T-helper 2 cell treated with Interferon-gamma antibody and Interleukin-4, amounts not matched to agents 100 ng/mL and 5 ng/mL, for 36 hours (primary cell): ENCODE data around the gene CAP2. TPM values are rescaled to one million over a fixed set of nuclear protein-coding genes. Genes with fewer than 3 reads are reported as not detected.
"Not testable (repeated sequence)": the region's sequence is repeated elsewhere in the genome, so short reads cannot be mapped to it uniquely, and the experiment has no call there.

ENCODE experiments used
- intact Hi-C: fragments of 100-400 bp; cut with micrococcal nuclease; formaldehyde crosslinking; loops from one replicate; pipeline ENCODE4 v1.15.1; 2023
- total RNA-seq: library from RNA; stranded (reverse); gene quantifications from 2 replicates; pipeline ENCODE4 v1.2.3, GENCODE V29; 2022

CAP2 gene
- total RNA-seq, 1 donor from 2014 or later = not detected

DNA sequence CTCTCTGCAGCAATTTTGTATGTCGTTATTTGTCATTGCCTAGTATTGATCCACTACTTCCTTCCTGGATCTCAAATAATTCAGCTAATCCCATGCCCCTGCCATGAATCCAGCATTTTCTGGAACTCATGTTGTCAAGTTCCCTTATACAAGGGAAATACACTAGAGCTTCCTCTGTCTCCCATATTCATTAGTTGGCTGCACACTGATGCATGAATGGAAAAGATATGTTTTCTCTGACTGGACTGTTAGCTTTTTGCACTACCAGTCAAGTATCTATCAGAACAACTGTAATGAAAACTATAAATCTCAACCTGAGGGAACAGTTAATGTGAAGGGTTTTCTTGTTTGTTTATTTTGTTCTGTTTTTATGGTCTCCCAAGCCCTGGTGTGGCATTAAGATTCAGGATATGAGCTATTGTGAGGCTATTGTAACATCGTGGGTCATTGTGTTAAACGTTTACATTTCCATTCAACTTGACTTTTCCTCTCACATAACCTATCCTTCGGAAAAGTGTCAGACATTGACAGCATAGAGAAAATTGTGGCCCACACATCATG, 104.2 kb downstream of the CAP2 start:
- intact Hi-C loops = no loop called here

GRCh38 chr6:17501442-17501841, 108.0 kb downstream of the CAP2 start:
- intact Hi-C loops = no loop called here

- intact Hi-C loops = no loop called here
Measured at GRCh38 chr6:17501982-17502704, 108.7 kb downstream of the CAP2 start.

GRCh38 chr6:17503051-17503450, 109.7 kb downstream of the CAP2 start:
- intact Hi-C loops = no loop called here

GRCh38 chr6:17504005-17504404, 110.6 kb downstream of the CAP2 start:
- intact Hi-C loops = no loop called here

DNA sequence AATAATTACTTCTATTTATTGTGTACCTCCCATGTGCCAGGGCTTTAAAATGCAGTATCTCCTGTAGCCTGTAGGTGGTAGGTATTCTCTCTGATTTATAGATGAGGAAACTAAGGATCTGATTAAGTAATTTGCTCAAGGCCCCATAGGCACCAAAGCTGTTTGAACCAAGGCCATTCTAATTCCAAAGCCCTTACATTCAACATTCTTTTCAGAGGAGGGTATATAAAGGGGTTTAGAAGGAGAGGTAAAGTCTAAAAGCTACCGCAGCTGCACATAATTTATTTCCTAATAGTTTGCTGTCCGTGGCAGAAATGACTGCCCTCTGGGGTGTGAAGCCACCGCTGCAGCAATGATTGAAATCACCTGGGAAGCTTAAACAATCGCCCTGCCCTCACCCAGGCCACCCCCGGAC, 111.7 kb downstream of the CAP2 start:
- intact Hi-C loops = no loop called here

GRCh38 chr6:17505767-17506280, 112.4 kb downstream of the CAP2 start:
- intact Hi-C loops = no loop called here

GRCh38 chr6:17506531-17506930, 113.1 kb downstream of the CAP2 start:
- intact Hi-C loops = no loop called here

DNA sequence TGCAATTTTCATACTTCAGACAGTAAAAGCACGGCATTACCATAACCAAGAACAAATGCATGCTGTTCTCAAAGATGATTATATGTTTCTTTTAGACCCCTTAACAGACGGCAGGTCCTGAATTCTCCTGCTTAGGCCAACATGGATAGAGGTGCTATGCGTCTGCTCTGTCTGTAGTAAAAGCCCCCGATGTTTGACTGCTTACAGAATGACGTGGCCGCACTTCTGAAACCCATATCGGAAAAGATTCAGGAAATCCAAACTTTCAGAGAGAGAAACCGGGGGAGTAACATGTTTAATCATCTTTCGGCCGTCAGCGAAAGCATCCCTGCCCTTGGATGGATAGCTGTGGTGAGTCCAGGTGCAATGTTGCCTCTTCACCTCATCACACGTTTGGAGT, 113.6 kb downstream of the CAP2 start:
- intact Hi-C loops = no loop called here

DNA sequence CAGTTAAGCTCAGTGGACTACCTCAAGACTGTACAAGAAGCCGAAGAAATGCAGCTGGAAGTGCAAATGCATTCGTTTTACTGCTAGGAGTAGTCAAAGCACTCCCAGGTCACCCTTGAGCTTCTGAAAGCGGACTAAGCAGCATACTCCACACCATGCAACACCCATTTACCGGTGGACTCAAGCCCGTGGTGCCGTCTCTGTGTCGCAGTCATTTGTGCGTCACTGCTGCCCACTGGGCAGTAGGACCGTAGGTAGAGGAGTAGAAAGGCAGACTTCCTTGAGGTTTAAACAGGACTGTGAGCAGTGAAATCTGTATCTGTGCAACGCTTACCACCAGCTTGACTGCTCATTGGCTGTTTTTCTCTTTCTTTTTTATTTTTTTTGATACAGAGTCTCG, 117.7 kb downstream of the CAP2 start:
- intact Hi-C loops = no loop called here

GRCh38 chr6:17511580-17511979, 118.2 kb downstream of the CAP2 start:
- intact Hi-C loops = no loop called here

DNA sequence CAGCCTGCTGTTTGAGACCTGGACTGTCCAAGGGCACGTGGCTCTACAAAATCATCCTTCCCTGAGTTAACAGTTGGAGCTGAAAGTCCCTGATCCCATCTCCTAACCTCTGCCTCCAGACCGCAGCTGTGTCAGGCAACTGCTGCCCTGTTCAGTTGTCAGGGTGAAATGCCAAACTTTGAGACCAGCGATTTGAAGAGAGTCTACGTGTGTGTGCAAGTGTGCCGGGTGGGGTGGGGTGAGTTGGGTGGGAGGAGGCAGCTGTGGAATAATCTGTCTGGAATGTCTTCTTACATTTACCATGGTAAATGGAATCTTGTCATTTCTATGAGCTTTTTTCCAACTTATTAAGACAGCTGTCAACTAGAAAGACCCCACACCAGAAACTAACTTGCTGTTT, 125.7 kb downstream of the CAP2 start:
- intact Hi-C loops = no loop called here

DNA sequence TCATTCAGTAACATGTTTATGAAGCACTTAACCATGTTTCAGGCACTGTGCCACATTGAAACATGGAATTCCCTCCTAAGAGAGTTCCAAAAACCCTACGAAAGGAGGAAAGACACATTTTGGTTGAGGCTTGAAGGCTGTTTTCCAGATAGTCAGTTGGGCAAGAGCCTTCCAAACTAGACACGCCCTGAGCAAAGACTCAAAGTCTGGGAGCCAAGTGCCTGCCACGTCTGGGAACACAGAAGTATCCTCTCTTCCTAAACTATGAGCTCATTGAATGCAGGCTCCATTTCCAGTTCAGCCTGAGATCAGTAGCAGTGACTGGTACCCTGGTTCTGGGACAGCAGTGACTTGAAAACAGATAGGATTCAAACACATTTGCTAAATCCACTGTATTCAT, 132.2 kb downstream of the CAP2 start:
- intact Hi-C loops = no loop called here

GRCh38 chr6:17527076-17527475, 133.7 kb downstream of the CAP2 start:
- intact Hi-C loops = no loop called here

- intact Hi-C loops = no loop called here
Measured at GRCh38 chr6:17530321-17530835, 137.0 kb downstream of the CAP2 start.

- intact Hi-C loops = no loop called here
Measured at GRCh38 chr6:17536586-17536985, 143.2 kb downstream of the CAP2 start.

GRCh38 chr6:17542243-17542642, 148.8 kb downstream of the CAP2 start:
- intact Hi-C loops = no loop called here

GRCh38 chr6:17545681-17546080, 152.3 kb downstream of the CAP2 start:
- intact Hi-C loops = not testable (repeated sequence)

DNA sequence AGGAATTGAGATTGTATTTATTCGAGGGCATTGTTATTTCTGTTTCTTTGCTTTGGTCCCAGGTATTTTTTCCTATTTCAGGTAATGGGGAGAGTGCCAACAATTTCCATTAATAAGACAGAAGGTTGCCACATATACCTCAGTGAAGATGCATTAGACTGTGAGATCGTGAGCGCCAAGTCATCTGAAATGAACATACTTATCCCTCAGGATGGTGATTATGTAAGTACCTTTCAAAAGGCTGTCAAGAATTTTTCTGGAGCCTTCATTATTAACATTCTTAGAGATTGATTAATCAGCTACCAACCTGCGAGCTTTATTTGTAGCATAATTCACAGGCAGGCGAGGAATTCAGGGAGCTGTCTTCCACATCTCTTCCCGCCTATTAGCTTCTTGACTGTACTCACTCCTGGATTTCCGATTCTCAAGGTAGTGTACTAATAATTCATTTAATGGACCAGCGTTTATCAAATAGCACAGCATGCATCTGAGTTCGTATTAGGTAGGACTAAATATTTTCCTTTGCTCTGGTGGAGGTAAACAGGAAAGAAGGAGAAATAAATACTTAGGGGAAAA, 158.1 kb downstream of the CAP2 start:
- intact Hi-C loops = no loop called here

DNA sequence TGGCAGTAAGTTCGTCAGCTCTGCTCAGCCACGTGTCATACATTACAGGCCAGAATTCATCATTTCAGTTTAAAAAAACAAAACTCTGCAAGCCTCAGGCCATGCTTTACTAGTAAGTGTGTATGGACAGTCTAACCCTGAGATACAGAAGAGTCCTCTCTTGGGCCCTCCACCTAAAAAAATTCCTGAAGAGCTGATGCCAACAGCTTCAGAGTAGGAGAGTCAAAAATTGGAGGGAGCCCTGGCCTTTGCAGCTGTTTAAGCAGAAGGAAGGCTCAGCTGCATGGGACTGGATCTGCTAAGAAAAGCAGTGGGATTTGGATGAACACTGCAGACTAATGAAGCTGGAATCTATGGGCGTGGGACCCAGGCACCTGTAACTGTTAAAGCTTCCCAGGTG, 159.5 kb downstream of the CAP2 start:
- intact Hi-C loops = no loop called here

GRCh38 chr6:17556014-17556413, 162.6 kb downstream of the CAP2 start:
- intact Hi-C loops = no loop called here

GRCh38 chr6:17562636-17563035, 169.2 kb downstream of the CAP2 start:
- intact Hi-C loops = no loop called here

- intact Hi-C loops = no loop called here
Measured at GRCh38 chr6:17565399-17565798, 172.0 kb downstream of the CAP2 start.
